NCI-H446 treated with DMSO at 0.1 percent for 48 hours (cell line): Measurements from ENCODE around the gene SPNS3.

Source experiments
- DNase-seq: peaks from one replicate; lab custom pipeline; 2025; lab: John Stamatoyannopoulos, UW

Gene SPNS3

GRCh38 chr17:4508207-4508606 lies 74.5 kb downstream of the SPNS3 start:
- DNase-seq = no peak

GRCh38 chr17:4509401-4509800 lies 75.7 kb downstream of the SPNS3 start:
- no peak for DNase-seq

- no peak for DNase-seq
Observed at GRCh38 chr17:4509923-4510617, 76.3 kb downstream of the SPNS3 start.

- no peak for DNase-seq
Observed at GRCh38 chr17:4510618-4510941, 76.8 kb downstream of the SPNS3 start.

- no peak for DNase-seq
Observed at GRCh38 chr17:4511199-4511932, 77.6 kb downstream of the SPNS3 start.

- DNase-seq = no peak
Observed at GRCh38 chr17:4512156-4513112, 78.7 kb downstream of the SPNS3 start.

GRCh38 chr17:4513113-4514032 lies 79.6 kb downstream of the SPNS3 start:
- no peak for DNase-seq

GRCh38 chr17:4514206-4514605 lies 80.5 kb downstream of the SPNS3 start:
- DNase-seq = no peak

- no peak for DNase-seq
Observed at GRCh38 chr17:4514779-4515178, 81.0 kb downstream of the SPNS3 start.

- no peak for DNase-seq
Observed at GRCh38 chr17:4515501-4515900, 81.8 kb downstream of the SPNS3 start.

- DNase-seq = no peak
Observed at GRCh38 chr17:4516735-4517134, 83.0 kb downstream of the SPNS3 start.

GRCh38 chr17:4518901-4519300 lies 85.2 kb downstream of the SPNS3 start:
- DNase-seq = no peak

- no peak for DNase-seq
Observed at GRCh38 chr17:4519361-4519788, 85.6 kb downstream of the SPNS3 start.

GRCh38 chr17:4520060-4520893 lies 86.5 kb downstream of the SPNS3 start:
- no peak for DNase-seq

- DNase-seq = no peak
Observed at GRCh38 chr17:4520894-4521600, 87.3 kb downstream of the SPNS3 start.

GRCh38 chr17:4522661-4523060 lies 88.9 kb downstream of the SPNS3 start:
- no peak for DNase-seq

GRCh38 chr17:4523946-4524345 lies 90.2 kb downstream of the SPNS3 start:
- DNase-seq = no peak

- DNase-seq = no peak
Observed at GRCh38 chr17:4525691-4526397, 92.1 kb downstream of the SPNS3 start.

- DNase-seq = no peak
Observed at GRCh38 chr17:4527134-4527533, 93.4 kb downstream of the SPNS3 start.
